ENCODE results near the gene SSBP4. TPM values are rescaled to one million over a fixed set of nuclear protein-coding genes. Genes with fewer than 3 reads are reported as not detected.

Gene SSBP4
- polyA plus RNA-seq, 1 donor = 135 TPM

GRCh38 chr19:18446145-18446810 lies 27.1 kb downstream of the SSBP4 start:
- no peak for DNase-seq

DNA sequence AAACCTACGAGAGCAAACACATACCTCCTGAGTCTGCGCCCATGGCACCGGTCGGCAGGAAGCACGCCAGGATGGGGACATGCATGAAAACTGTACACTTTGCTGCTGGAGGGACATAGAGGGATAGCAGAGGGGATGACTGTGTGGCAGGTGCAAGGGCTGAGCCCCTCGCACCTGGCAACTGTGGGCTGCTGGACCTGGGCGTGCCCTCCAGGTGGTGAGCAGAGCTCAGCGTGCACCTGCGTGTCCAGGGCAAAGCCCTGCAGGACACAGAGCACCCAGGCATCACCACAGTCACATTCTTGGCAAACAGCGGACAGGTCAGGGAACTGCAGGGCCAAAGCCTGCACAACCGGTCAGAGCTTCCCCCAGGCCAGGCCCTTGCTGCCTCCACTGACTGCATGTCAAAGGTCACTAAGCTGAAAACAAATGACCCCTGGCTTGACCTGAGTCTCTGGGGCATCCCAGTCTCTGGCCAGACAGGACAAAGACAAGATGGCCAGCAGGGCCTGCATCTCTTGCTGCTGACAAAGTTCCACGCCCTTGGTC lies 27.7 kb downstream of the SSBP4 start:
- no peak for DNase-seq

DNA sequence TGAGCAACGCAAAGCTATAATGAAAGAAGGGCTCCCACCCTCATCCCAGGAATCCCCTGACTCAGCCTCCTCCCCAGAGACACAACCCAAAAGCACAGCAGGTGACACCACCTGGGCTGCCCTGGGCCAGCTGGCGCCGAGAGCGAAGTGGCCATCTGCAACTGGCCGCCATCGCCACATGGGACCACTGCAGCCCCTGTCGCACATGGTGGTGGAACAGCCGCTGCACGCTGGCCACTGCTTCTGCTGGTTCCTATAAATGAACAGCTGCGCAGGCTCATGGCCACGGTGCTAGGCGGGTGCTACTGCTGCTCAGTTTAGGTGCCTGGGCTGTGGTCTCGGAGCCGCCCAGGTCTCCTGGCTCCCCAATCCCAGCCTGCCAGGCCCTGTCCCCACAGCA lies 30.4 kb downstream of the SSBP4 start:
- no peak for DNase-seq

DNA sequence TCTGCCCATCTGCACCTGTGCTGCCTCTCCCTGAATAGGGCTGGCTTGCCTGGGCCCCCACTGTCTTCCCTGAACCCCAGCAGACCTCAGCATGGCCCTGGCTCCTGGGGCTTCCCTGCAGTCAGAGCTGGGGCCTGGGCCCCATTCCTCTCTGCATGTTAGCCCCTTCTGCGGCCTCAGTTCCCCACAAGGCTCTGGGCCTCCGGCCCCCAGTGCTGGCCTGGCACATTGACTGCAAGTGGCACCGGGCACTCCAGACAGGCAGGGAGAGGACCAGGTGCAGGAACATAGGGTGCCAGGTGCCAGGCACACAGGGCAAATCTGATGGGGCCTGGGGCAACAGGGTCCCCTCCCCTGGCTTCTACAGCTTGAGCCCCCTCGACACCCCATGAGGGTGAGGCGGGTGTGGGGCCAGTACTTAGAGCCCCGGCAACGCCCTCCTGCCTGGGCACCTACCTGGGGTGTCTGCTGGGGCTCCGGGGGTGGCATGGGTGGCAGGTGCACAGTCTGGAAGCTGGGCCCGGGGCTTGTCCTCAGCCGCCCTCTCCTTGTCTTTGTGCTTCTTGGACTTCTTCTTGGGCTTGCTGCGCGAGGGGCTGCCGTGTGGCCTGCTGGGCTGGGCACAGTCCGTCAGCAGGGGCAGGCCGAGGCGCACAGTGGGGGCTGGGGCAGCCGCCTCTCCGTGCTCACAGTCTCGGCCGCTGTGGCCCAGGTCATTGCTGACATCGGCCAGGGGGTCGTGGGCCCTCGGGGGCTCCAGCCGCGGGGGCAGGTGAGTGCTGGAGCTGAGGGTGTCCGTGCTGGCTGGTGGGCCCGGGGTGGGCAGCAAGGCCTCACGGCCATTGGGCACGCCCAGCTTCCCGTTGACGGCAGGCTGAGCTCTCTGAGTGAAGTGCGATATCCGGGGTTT lies 31.1 kb downstream of the SSBP4 start:
- DNase-seq = no peak

DNA sequence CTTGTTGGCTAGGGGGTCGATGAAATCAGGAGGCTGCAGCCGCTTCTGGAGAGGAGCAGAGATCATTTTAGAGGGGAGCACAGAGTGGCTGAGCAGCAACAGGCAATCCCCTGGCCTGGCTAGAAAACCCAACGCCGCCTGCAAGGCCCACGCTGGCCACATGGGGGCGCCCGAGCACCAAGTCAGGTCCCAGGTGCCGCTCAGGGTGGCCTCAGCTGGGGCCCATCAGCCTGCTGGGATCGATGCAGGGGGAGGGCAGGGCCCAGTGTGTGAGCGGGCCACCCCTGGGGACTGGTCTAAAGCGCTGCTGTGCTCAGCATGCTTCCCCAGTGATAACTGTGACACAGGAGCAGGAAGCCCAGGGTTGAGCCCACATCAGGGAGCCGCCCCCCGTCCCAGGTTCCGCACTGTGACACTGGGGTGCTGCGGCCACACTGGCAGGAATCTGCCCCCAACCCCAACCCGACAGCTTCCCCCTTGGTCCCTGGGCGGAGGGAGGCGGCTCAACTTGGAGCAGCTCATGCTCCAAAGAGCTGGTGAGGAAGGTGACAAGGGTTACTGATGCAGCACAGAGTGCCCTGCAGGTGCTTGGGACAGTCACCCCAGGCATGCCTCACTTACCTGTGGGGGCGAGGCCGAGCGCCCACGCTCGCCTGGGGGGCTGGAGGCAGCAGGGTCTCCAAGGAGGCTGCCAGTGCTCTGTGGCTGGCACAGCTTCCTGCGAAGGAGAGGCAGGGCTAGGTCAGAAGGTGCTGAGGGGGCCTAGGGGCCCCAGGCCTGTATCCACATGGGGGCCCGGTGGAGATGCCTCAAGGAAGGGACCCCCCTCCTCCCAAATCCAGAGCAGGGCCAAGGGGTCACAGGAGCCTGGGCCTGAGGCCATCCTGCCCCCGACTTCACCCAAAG lies 32.0 kb downstream of the SSBP4 start:
- DNase-seq = peak; percentile 78

DNA sequence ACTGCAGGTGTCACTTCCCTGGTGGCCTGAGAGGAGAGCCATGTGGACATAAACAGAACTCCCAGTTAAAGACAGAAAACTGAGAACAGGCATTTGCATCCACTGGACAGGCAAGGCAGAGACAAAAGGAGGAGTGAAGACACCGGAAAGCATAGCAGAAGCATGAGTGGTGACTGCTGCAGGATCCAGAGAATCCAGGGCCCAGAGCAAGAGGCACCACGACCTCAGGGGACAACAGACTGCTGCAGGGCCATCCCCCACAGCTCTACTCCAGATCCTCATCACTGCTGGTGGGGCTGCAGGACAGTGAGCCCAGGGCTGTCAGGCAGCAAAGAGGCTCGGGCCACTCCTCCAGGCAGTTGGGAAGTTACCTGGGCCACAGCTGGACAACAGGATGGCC lies 33.2 kb downstream of the SSBP4 start:
- no peak for DNase-seq

GRCh38 chr19:18453269-18454024 lies 34.2 kb downstream of the SSBP4 start:
- DNase-seq = no peak

GRCh38 chr19:18456279-18456678 lies 37.1 kb downstream of the SSBP4 start:
- no peak for DNase-seq

DNA sequence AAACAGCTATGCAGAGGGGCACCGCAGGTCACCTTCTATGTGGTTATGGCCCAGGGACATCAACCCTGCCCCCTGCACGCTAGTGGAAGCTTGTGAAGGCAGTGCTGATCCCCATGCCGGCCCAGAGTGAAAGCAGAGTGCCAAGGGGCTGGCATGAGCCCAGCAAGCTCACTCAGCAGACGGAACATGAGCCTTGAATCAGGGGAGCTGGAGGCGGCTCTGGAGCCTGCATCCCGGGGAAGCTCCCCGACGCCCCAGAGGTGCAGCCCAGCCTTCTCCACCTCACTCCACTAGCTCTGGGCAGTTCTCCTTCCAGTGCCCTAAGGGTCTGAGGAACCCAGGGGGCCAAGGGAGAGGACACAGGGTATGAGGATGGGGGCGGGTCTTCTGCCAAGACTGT lies 37.8 kb downstream of the SSBP4 start:
- DNase-seq = no peak

GRCh38 chr19:18457483-18458331 lies 38.5 kb downstream of the SSBP4 start:
- no peak for DNase-seq

DNA sequence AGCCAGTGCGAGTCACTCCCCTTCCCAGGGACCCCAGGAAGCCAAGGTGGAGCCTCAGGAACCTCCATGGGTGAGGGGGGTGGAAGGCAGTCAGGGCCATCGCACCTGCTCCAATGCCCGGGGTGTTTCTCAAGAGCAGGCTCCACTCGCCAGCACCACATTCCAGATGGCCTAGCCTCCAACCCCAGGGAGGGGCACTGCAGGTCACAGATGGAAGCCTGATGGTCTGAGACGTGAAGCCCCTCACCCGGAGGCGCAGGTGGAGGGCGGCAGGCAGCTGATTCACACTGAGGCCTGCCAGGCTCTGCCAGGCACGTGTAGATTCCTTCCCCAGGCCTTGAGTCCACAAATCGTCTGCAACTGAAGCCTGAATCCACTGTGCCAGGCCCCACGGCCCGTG lies 41.7 kb downstream of the SSBP4 start:
- DNase-seq = no peak

DNA sequence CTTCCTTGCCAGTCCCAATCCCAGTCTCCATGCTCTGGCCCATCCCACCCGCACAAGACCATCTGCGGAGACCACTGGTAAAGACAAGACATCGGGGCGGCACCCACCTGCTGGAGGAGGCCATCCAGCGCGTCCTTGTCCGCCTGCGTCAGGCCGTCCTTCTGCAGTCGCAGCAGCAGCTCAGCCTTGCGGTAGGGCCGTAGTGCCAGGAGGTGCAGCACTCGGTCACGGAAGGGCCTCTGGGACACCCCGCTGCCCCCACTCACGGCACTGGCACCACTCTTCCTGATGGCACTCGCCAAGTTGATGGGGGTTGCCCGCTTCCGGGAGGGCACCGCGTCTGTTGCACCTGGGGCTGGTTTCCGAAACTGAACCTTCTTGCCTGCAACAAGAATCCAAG lies 42.3 kb downstream of the SSBP4 start:
- no peak for DNase-seq

GRCh38 chr19:18464646-18465045 lies 45.4 kb downstream of the SSBP4 start:
- DNase-seq = peak; percentile 76

DNA sequence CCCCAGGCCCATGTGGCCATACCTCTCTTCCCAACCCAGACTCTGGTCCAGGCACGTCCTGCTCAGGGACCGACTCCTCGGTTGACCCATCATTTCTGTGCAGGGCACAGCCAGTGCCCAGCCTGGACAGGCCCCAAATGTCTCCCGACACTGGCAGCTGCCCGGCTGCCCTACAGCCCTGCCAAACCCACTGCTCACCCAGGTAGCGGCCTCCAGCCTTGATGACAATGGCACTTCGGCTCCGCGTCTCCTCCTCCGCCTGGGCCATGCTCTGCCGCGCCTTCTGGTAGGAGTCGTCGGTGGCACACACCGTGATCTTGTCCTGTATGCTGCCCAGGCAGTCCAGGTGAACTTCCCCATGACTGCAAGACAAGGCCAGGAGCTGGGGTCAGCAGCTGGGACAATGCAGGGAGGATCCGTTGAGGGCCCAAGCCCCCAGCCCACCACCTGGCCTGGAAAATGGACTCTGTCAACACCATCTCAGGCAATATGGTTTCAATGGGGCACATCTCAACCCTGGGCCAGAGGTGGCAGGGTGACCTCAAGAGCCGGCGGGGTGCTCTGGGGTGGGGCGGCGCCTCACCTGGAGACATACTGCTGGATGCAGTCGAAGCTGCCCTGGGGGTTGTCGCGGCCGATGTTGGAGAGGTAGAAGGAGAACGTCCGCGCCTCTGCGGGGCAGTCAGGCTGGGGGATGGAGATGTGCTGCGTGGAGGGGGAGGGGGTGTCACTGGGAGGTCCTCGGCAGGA lies 46.2 kb downstream of the SSBP4 start:
- no peak for DNase-seq

DNA sequence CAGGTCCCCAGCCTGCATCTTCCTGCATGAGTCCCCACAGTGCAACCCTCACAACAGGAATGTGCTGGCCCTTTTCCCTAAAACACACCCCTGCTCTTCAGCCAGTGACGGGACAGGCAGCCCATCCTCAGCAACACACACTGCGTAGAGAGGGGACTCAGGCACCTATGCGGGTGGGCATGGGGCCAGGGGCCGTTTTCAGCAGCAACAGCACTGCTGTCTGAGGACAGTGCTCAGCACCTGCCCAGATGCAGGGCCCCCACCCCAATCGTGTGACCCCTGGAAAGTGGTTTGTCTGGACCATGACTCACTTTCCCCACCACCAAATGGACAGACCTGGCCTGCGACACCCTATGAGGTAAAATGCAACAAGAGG lies 46.8 kb downstream of the SSBP4 start:
- DNase-seq = no peak

DNA sequence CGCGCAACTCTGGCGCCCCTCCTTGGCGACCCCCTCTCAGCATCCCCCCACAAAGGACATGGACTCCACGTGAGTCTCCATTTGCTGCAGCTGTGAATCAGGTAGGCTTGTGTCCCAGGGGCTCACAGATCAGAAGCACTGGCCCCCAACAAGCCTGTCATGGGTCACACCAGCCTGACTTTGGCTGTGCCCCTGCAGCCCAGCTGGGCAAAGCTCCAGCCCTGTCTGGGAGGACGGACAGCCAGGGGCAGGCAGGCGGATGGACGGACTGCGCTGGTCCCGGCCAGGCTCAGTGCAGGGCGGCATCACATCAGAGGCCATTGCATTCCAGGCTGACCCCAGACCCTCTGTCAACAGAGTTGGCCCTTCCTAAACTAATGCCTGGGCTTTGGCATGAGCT lies 47.2 kb downstream of the SSBP4 start:
- no peak for DNase-seq

DNA sequence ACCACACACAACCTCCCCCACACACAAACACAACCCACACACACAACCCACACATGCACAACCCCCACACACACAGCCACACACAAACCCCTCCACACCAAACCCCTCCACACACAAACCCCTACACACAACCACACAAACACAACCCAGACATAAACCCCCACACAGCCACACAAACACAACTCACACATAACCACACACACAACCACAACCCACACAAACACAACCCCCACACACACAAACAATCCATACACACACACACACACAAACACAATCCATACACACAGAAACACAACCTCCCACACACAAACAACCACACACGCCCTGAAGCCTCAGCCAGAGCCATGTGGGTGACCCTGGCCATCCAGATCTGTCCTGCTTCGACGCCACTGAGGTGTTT lies 48.8 kb downstream of the SSBP4 start:
- DNase-seq = no peak

DNA sequence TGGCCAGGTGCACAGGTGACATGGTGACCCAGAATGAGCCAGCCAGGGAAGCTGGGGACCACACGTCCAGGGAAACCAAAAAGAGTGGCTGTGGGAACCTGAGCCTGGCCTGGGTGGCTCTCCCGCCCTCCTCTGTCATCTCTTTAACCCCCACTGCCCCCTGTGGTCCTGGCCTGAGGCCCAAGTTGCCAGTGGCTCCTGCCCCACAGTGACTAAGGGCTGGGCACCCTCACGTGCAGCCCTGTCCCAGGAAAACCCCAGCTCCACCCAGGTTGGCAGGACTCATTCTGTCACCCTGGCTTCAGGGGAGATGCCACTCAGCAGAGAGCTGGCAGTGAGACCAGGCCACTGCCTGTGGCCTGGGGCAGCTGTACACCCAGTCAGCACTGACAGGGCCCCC lies 49.3 kb downstream of the SSBP4 start:
- DNase-seq = no peak

DNA sequence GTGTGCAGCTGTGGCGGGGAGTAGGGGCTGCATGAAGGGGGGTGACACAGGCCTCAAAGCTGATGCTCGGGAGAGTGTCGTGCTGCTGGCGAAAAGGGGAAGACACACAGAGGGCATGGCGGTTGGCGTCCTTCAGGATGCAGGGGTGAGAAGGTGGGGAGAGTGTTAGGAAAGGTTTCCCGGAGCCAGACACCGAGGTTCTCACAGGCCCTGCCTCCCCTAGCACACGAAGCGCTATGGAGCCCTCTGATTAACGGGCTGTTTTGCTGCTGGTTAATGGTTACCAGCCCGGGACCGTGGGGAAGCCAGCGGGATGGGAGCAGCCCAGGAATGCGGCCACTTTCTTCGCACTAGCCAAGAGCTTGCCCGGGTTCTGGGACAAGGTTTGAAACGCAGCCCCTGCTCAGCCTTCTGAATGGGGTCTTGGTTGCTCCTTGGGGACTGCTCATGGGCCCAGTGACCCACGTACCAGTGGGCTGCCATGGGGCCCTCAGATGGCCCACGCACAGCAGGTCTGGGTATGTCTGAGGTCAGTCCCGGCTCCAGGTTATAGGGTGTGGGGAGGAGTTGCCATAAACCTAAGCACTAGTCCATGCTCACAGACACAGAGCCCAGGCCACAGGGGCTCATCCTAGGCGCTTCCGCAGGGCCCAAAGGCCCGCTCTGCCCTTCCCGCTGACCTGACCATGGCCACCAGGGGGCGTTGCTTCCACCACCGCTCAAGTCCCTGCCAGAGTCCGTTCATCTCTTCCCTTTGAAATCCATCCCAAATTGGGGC lies 50.1 kb downstream of the SSBP4 start:
- no peak for DNase-seq
